Naive thymus-derived CD4-positive, alpha-beta T cell (primary cell): Measurements from ENCODE around the gene PFKFB3. TPM values are rescaled to one million over a fixed set of nuclear protein-coding genes. Genes with fewer than 3 reads are reported as not detected.
A peak's percentile ranks its signal among the peaks of the same experiment; 100 is the strongest.

Experiments
- ATAC-seq: fragments of 150-1000 bp; cut with Tn5 transposase; 2 replicates; pipeline ENCODE4 v1.10.0; 2021; ENCODE audit warnings: mild to moderate bottlenecking, moderate library complexity
- CTCF ChIA-PET: fragments of 350-600 bp; sonication (Branson Sonifier 250); formaldehyde crosslinking; loops from one replicate; lab custom pipeline; 2021; ENCODE audit warnings: antibody characterized with exemption; lab: Charles Lee
- POLR2A ChIA-PET: fragments of 350-600 bp; sonication (Branson Sonifier 250); formaldehyde crosslinking; loops from one replicate; lab custom pipeline; 2021; ENCODE audit warnings: antibody characterized with exemption, inconsistent platforms; lab: Charles Lee
- DNase-seq, 9 donors: peaks; one replicate each; pipeline versions ENCODE4 v3.0.0 to v3.0.0-alpha.2; 2020 to 2022; ENCODE audit warnings: mixed read lengths in 1 of 9
- H3K27ac ChIP-seq: one replicate; pipeline ENCODE4 v1.7.0; 2013; ENCODE audit warnings: mild to moderate bottlenecking, low read depth, low read length, moderate library complexity
- H3K27me3 ChIP-seq, 2 donors: one replicate each; pipeline ENCODE4 v1.7.0; 2013; ENCODE audit warnings: low read length in 2 of 2, mild to moderate bottlenecking in 2 of 2, moderate library complexity in 2 of 2; ENCODE audit not compliant: control insufficient read depth in 2 of 2, insufficient read depth in 2 of 2
- H3K36me3 ChIP-seq, 3 experiments: 1 replicate in 2 of 3; 2 replicates in 1 of 3; pipeline ENCODE4 v1.7.0; 2013; ENCODE audit warnings: low read length in 3 of 3, mild to moderate bottlenecking in 3 of 3, moderate library complexity in 1 of 3; ENCODE audit not compliant: insufficient read depth in 3 of 3, control insufficient read depth in 2 of 3
- H3K4me1 ChIP-seq, 2 donors: one replicate each; pipeline ENCODE4 v1.7.0; 2013; ENCODE audit warnings: low read length in 2 of 2, mild to moderate bottlenecking in 2 of 2, moderate library complexity in 1 of 2; ENCODE audit not compliant: control insufficient read depth in 2 of 2, insufficient read depth in 2 of 2
- H3K4me3 ChIP-seq: 2 replicates; pipeline ENCODE4 v1.7.0; 2013; ENCODE audit warnings: mild to moderate bottlenecking, low read length
- H3K9me3 ChIP-seq, 3 experiments: 1 replicate in 2 of 3; 2 replicates in 1 of 3; pipeline ENCODE4 v1.7.0; 2013; ENCODE audit warnings: low read length in 3 of 3; ENCODE audit not compliant: control insufficient read depth in 2 of 3
- H3K27ac Mint-ChIP-seq, 9 donors: one replicate each; pipeline ENCODE4 v1.8.0; 2020 to 2022; ENCODE audit warnings: mixed read lengths in 9 of 9, mild to moderate bottlenecking in 8 of 9, moderate library complexity in 5 of 9, inconsistent platforms in 2 of 9
- H3K27me3 Mint-ChIP-seq, 5 donors: one replicate each; pipeline ENCODE4 v1.8.0; 2021 to 2022; ENCODE audit warnings: mixed read lengths in 5 of 5, mild to moderate bottlenecking in 1 of 5
- H3K36me3 Mint-ChIP-seq, 5 donors: one replicate each; pipeline ENCODE4 v1.8.0; 2020 to 2022; ENCODE audit warnings: mixed read lengths in 5 of 5, mild to moderate bottlenecking in 3 of 5, inconsistent platforms in 1 of 5
- H3K4me1 Mint-ChIP-seq, 7 donors: one replicate each; pipeline ENCODE4 v1.8.0; 2020 to 2022; ENCODE audit warnings: mixed read lengths in 7 of 7, mild to moderate bottlenecking in 3 of 7, inconsistent platforms in 1 of 7
- H3K4me3 Mint-ChIP-seq, 10 donors: one replicate each; pipeline ENCODE4 v1.8.0; 2020 to 2022; ENCODE audit warnings: mild to moderate bottlenecking in 10 of 10, mixed read lengths in 10 of 10, moderate library complexity in 6 of 10, inconsistent platforms in 2 of 10
- H3K9me3 Mint-ChIP-seq, 11 donors: one replicate each; pipeline ENCODE4 v1.8.0; 2020 to 2022; ENCODE audit warnings: mixed read lengths in 11 of 11, mild to moderate bottlenecking in 4 of 11, inconsistent platforms in 1 of 11, moderate library complexity in 1 of 11
- intact Hi-C, 2 donors: fragments of 100-400 bp; cut with micrococcal nuclease; formaldehyde crosslinking; loops; one replicate each; pipeline ENCODE4 v1.15.1; 2023
- polyA plus RNA-seq, 2 donors: library from polyadenylated mRNA; unstranded; fragments of 300-500 nt; fragmentation: Illumina TruSeq; gene quantifications; one replicate each; pipeline ENCODE4 v1.2.3, GENCODE V29; 2021
- total RNA-seq, 6 experiments: library from RNA in 5 of 6; stranded (reverse) in 5 of 6; gene quantifications; 1 replicate in 5 of 6; 2 replicates in 1 of 6; pipeline ENCODE4 v1.2.3 and lab custom pipeline; 2021 to 2026

PFKFB3 gene
- total and polyA plus RNA-seq, 7 experiments from 2014 or later, result 2.3 to 129 (median 66.1) TPM

GRCh38 chr10:6212806-6213205, 10.1 kb downstream of the PFKFB3 start:
- H3K27me3 Mint-ChIP-seq, result no peaks in the 10 kb centered on the region
- Histone ChIP-seq H3K9me3 (no peaks in the 10 kb centered on the region), H3K36me3 (peaks cover 0 to 44% (median 8%) of the 10 kb centered on the region in 3 experiments), H3K4me3 (no peak overlapping the region), H3K27ac (no peak overlapping the region), H3K4me1 (no peaks in the 10 kb centered on the region), H3K27me3 (no peaks in the 10 kb centered on the region)
- H3K36me3 Mint-ChIP-seq, result peaks cover 0 to 17% (median 15%) of the 10 kb centered on the region in 5 donors
- no peak overlapping the region for H3K4me3 Mint-ChIP-seq
- peaks cover 5 to 29% (median 6%) of the 10 kb centered on the region in 7 donors for H3K4me1 Mint-ChIP-seq
- no peak for DNase-seq
- CTCF ChIA-PET, result interaction anchor here (0.6 kb wide), 1 partner anchor 77 kb away, joined by 3 read pairs; no protein-coding TSS in a partner anchor
- intact Hi-C loops, result no loop called here
- ATAC-seq, result no peak
- peak overlapping the region in 1 of 9 donors; percentile 52 for H3K27ac Mint-ChIP-seq
- POLR2A ChIA-PET, result no interaction called here
- H3K9me3 Mint-ChIP-seq, result no peaks in the 10 kb centered on the region

DNA sequence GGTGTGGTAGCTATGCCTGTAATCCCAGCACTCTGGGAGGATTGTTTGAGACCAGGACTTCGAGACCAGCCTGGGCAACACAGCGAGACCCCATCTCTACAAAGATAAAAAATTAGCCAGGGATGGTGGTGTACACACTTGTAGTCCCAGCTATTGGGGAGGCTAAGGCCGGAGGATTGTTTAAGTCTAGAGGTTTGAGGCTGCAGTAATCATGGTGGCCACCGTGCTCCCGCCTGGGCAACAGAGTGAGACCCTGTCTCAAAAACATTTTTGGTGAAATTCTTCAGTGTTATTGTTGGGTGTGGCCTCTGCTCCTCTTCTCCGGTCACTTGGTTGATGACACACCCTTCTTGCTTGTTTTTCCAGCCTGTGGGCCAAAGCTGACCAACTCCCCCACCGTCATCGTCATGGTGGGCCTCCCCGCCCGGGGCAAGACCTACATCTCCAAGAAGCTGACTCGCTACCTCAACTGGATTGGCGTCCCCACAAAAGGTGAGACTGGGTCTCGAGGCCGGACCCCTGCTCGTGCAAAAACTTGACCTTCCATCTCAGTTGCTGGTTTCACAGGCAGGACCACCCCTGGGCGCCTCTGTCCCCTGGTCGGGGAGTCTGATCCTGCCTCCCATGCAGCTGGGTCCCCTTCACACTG, 10.6 kb downstream of the PFKFB3 start:
- no peaks in the 10 kb centered on the region for H3K9me3 Mint-ChIP-seq
- H3K36me3 Mint-ChIP-seq, result peaks cover 0 to 17% (median 16%) of the 10 kb centered on the region in 5 donors
- H3K27ac Mint-ChIP-seq, result peak overlapping the region in 2 of 9 donors; percentile 52 to 81
- Histone ChIP-seq H3K4me1 (no peaks in the 10 kb centered on the region), H3K4me3 (no peak overlapping the region), H3K27ac (no peak overlapping the region), H3K36me3 (peaks cover 0 to 47% (median 8%) of the 10 kb centered on the region in 3 experiments), H3K9me3 (no peaks in the 10 kb centered on the region), H3K27me3 (no peaks in the 10 kb centered on the region)
- intact Hi-C loops, result no loop called here
- CTCF ChIA-PET, result interaction anchor here (0.6 kb wide), 1 partner anchor 77 kb away, joined by 3 read pairs; no protein-coding TSS in a partner anchor
- POLR2A ChIA-PET, result no interaction called here
- ATAC-seq (no peak), DNase-seq (no peak)
- no peaks in the 10 kb centered on the region for H3K27me3 Mint-ChIP-seq
- H3K4me1 Mint-ChIP-seq, result peaks cover 4 to 26% (median 6%) of the 10 kb centered on the region in 7 donors
- no peak overlapping the region for H3K4me3 Mint-ChIP-seq

DNA sequence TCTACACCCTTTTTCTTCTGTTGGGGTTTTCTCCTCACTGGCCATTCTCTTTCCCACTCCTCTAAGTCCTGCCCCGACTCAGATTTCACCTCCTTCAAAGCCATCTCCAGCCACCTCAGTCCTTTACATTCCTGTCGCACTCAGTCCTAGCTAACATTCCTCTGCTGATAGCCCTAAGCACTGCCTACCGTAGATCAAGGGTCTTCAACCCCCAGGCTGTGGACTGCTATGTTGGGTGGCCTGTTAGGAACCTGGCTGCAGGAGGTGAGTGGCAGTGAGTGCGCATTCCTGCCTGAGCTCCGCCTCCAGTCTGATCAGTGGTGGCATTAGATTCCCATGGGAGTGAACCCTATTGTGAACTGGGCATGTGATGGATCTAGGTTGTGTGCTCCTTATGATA, 11.2 kb downstream of the PFKFB3 start:
- ChIA-PET POLR2A (no interaction called here), CTCF (no interaction called here)
- Histone ChIP-seq H3K4me1 (no peaks in the 10 kb centered on the region), H3K4me3 (no peak overlapping the region), H3K9me3 (no peaks in the 10 kb centered on the region), H3K36me3 (peaks cover 0 to 53% (median 12%) of the 10 kb centered on the region in 3 experiments), H3K27ac (no peak overlapping the region), H3K27me3 (no peaks in the 10 kb centered on the region)
- H3K27me3 Mint-ChIP-seq, result no peaks in the 10 kb centered on the region
- peak overlapping the region in 3 of 9 donors; percentile 33 to 81 (median 59) for H3K27ac Mint-ChIP-seq
- H3K9me3 Mint-ChIP-seq, result no peaks in the 10 kb centered on the region
- peaks cover under 1 to 21% (median 4%) of the 10 kb centered on the region in 7 donors for H3K4me1 Mint-ChIP-seq
- no peak overlapping the region for H3K4me3 Mint-ChIP-seq
- ATAC-seq (no peak), DNase-seq (no peak)
- intact Hi-C loops, result no loop called here
- H3K36me3 Mint-ChIP-seq, result peaks cover 0 to 21% (median 16%) of the 10 kb centered on the region in 5 donors

DNA sequence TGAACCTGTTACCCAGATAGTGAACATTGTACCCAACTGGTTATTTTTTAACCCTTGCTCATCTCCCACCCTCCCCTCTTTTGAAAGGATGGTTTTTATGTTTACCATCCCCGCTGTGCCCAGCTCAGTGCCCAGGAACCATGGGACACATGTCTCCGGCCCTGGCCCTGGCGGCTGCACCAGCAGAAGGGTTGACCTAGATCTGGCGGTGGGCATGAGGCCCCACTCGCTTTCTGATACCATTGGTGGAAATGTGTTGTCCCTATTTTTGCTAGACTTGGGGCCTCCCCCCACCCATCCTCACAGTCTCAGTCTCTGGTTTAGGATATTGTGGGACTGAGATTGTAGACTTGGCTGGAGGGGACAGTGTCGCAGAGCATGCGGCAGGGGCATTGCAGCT, 11.9 kb downstream of the PFKFB3 start:
- no peak for DNase-seq
- Mint-ChIP-seq H3K4me3 (no peak overlapping the region), H3K27me3 (no peaks in the 10 kb centered on the region), H3K9me3 (peaks cover 0 to 2% (median 0%) of the 10 kb centered on the region in 11 donors), H3K4me1 (peaks cover 0 to 18% (median 4%) of the 10 kb centered on the region in 7 donors), H3K27ac (no peak overlapping the region), H3K36me3 (peaks cover 4 to 27% (median 16%) of the 10 kb centered on the region in 5 donors)
- intact Hi-C loops, result loop anchor here in 1 of 2 donors (5.0 kb wide), 1 partner anchor 188 kb away; no protein-coding TSS in a partner anchor
- Histone ChIP-seq H3K4me1 (no peaks in the 10 kb centered on the region), H3K9me3 (no peaks in the 10 kb centered on the region), H3K27ac (no peak overlapping the region), H3K36me3 (peaks cover 0 to 60% (median 17%) of the 10 kb centered on the region in 3 experiments), H3K4me3 (no peak overlapping the region), H3K27me3 (no peaks in the 10 kb centered on the region)
- ChIA-PET POLR2A (no interaction called here), CTCF (no interaction called here)
- no peak for ATAC-seq

- Mint-ChIP-seq H3K9me3 (peaks cover 0 to 2% (median 0%) of the 10 kb centered on the region in 11 donors), H3K27me3 (no peaks in the 10 kb centered on the region), H3K4me3 (no peak overlapping the region), H3K36me3 (peaks cover 4 to 27% (median 16%) of the 10 kb centered on the region in 5 donors), H3K27ac (no peak overlapping the region), H3K4me1 (peaks cover 0 to 18% (median 4%) of the 10 kb centered on the region in 7 donors)
- Histone ChIP-seq H3K27ac (no peak overlapping the region), H3K36me3 (peaks cover 0 to 66% (median 17%) of the 10 kb centered on the region in 3 experiments), H3K9me3 (no peaks in the 10 kb centered on the region), H3K4me1 (no peaks in the 10 kb centered on the region), H3K27me3 (no peaks in the 10 kb centered on the region), H3K4me3 (no peak overlapping the region)
- ATAC-seq, result no peak
- DNase-seq, result no peak
- intact Hi-C loops, result loop anchor here in 1 of 2 donors (5.0 kb wide), 1 partner anchor 187 kb away; no protein-coding TSS in a partner anchor
- ChIA-PET POLR2A (no interaction called here), CTCF (no interaction called here)
Observed at GRCh38 chr10:6215241-6215640, 12.5 kb downstream of the PFKFB3 start.

- peaks cover 10 to 33% (median 18%) of the 10 kb centered on the region in 5 donors for H3K36me3 Mint-ChIP-seq
- H3K4me3 Mint-ChIP-seq, result no peak overlapping the region
- ChIA-PET CTCF (no interaction called here), POLR2A (no interaction called here)
- H3K4me3 ChIP-seq, result no peak overlapping the region
- H3K9me3 Mint-ChIP-seq, result peaks cover 0 to 2% (median 0%) of the 10 kb centered on the region in 11 donors
- no peaks in the 10 kb centered on the region for H3K4me1 ChIP-seq
- peak overlapping the region in 3 of 9 donors; percentile 23 to 70 (median 62) for H3K27ac Mint-ChIP-seq
- no peak for ATAC-seq
- intact Hi-C loops, result loop anchor here in 1 of 2 donors (5.0 kb wide), 1 partner anchor 186 kb away; no protein-coding TSS in a partner anchor
- H3K27me3 Mint-ChIP-seq, result no peaks in the 10 kb centered on the region
- peaks cover 0 to 72% (median 17%) of the 10 kb centered on the region in 3 experiments for H3K36me3 ChIP-seq
- no peaks in the 10 kb centered on the region for H3K9me3 ChIP-seq
- H3K4me1 Mint-ChIP-seq, result peaks cover 0 to 17% (median 4%) of the 10 kb centered on the region in 7 donors
- no peaks in the 10 kb centered on the region for H3K27me3 ChIP-seq
- H3K27ac ChIP-seq, result no peak overlapping the region
- no peak for DNase-seq
Observed at GRCh38 chr10:6215683-6216484, 13.2 kb downstream of the PFKFB3 start.
